NT2/D1 (cell line): ENCODE data around the gene PRKCH.

Source experiments
- SUZ12 ChIP-seq: IDR thresholded peaks from 2 replicates; pipeline ENCODE4 v1.6.1; 2011; ENCODE audit not compliant: insufficient read length, insufficient read depth; ENCODE audit errors: extremely low read depth
- YY1 ChIP-seq: IDR thresholded peaks from 2 replicates; pipeline ENCODE4 v1.6.1; 2011; ENCODE audit not compliant: insufficient read length, insufficient read depth
- ZNF274 ChIP-seq: IDR thresholded peaks from 2 replicates; pipeline ENCODE4 v1.6.1; 2011; ENCODE audit warnings: mild to moderate bottlenecking, low read depth, low read length

DNA sequence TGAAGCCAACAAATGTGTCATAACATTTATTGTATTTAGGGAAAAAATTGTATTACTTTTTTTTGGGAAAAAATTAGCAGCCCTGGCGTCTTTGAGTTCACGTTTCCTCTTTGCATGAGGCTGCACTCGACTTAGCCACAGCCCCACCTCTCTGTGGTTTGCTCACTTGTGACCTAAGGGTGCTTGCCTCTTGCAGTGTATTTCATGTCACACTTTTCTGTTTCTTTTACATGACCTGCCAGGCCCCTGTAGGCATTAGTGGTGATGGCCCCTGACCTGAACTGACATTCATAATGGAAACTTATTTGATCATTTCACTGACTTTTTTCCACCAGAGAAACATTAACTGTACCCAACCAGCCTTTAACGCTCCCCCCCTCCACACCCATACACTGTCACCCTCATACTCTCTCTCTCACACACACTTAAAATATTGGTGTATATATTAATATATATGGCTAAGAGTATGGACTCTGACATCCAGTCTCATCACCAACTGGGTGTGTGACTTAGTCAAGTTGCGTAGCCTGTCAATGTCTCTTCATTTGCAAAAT lies 122.9 kb downstream of the PRKCH start:
- TF ChIP-seq ZNF274 (no peak), YY1 (no peak), SUZ12 (no peak)
